ENCODE data around the gene SQSTM1.
A peak's percentile ranks its signal among the peaks of the same experiment; 100 is the strongest.

Gene SQSTM1

GRCh38 chr5:179875741-179876609 lies 55.3 kb downstream of the SQSTM1 start:
- no peak for DNase-seq

GRCh38 chr5:179876610-179876952 lies 55.9 kb downstream of the SQSTM1 start:
- no peak for DNase-seq

- DNase-seq: peak; percentile 50
These were observed 57.7 kb downstream of the SQSTM1 start for GRCh38 chr5:179878222-179879002.

GRCh38 chr5:179879003-179879689 lies 58.4 kb downstream of the SQSTM1 start:
- DNase-seq: no peak

GRCh38 chr5:179879690-179880010 lies 58.9 kb downstream of the SQSTM1 start:
- no peak for DNase-seq

GRCh38 chr5:179880066-179880650 lies 59.5 kb downstream of the SQSTM1 start:
- no peak for DNase-seq

GRCh38 chr5:179880848-179881590 lies 60.3 kb downstream of the SQSTM1 start:
- DNase-seq: no peak

- DNase-seq: no peak
These were observed 61.6 kb downstream of the SQSTM1 start for GRCh38 chr5:179882338-179882737.

- DNase-seq: no peak
These were observed 62.5 kb downstream of the SQSTM1 start for GRCh38 chr5:179883163-179883562.

GRCh38 chr5:179885491-179886090 lies 64.9 kb downstream of the SQSTM1 start:
- DNase-seq: no peak

GRCh38 chr5:179886190-179886911 lies 65.6 kb downstream of the SQSTM1 start:
- no peak for DNase-seq

GRCh38 chr5:179887095-179887494 lies 66.4 kb downstream of the SQSTM1 start:
- no peak for DNase-seq
